ENCODE measurements around the gene ARGFX.
"Not testable (repeated sequence)": the region's sequence is repeated elsewhere in the genome, so short reads cannot be mapped to it uniquely, and the experiment has no call there.

The ARGFX gene

DNA sequence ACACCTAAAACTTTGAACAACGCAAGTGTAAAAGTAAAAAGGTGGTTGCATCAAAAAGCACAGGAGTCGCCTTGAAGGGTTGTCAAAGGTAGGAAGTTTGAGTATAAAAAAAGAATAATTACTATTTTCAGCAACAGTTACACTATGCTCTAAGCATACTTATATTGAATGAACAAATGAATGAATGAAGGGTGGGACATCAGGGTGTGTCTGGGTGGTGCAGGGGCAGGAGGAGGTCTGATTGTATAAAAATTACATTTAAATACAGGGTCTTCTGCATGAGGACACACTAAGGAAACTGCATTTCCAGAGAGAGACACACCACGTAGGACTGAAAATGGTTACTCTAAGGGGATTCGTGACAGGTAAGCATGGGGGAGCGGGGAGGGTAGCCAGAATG, at the start of gene ARGFX:
ARGFX (plus strand) TSS at position 301 of the 400 bp plus-strand sequence. CDS start 2,765 bp downstream, outside the sequence.
- FAIRE-seq, result no peak

DNA sequence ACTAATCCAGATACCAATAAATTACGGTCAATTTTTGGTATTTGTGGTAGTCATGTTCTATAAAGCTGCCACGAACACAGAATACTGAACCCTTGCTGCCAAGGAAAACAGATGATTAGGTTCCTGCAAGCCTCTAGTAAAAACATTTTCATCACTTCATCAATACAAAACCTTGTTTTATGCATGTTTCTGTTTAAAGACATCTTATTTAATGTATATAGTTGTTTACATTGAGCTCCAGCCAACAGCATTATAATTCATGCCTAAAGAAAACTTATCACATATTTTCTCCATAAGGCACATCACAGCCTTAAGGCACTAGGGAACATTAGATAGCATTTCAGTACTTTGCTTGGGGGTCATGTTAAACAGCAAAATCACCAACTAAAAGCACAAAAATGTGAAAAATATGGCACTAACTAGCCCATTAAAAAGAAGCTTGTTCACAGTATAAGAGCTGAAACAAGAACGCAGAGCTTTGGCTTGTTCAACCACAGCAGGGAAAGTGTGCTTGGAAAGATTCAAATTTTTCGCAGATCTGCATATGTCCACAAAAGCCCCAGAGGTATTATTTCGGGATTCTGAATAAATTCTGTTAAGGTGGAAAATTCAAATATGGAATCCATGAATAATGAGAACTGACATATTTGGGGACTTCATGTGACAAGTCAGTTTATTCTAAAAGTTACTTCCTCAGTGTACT, 49.6 kb upstream of the ARGFX start:
- FAIRE-seq, result no peak
- DNase-seq (ENCODE audit: insufficient read length, low spot score), result no peak

More for the DNA sequence above, at the start of gene ARGFX:
- no peak for DNase-seq (ENCODE audit: insufficient read length, low spot score)

DNA sequence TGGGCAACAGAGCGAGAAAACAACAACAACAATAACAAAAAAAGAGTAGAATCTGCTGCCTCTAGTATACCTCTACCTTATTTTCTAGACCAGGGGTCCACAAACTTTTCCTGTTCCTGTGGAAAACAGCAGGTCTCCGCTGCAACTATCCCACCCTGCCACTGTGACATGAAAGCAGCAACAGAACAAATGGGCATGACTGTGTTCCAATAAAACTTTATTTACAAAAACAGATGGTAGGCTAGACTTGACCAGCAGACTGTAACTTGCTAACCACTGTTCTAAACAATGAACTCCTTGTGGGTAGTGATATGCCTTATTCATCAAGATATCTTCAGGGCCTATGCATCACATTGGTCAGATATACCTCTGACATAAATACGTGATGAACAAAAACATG, 47.2 kb upstream of the ARGFX start:
- DNase-seq (ENCODE audit: insufficient read length, low spot score) (no peak), FAIRE-seq (no peak)

DNA sequence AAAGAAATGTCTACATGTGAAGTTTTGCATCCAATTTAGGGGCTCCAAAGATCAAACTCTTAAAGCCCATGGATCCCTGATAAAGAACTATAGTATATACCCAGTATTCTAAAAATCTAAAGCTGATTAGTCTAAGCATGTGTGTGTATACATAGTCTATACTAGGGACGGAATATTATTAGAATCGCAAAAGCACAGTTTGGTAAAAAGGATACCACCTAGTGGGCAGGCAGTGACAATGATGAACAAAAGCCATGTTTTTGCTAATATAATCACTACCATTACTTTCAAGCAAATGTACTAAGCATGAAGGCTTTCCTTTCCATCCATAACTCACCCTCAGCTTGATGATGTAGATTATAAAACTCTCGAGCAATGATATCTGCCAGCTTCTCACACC, 38.4 kb upstream of the ARGFX start:
- FAIRE-seq (no peak), DNase-seq (ENCODE audit: insufficient read length, low spot score) (no peak)

GRCh38 chr3:121531269-121531668, 36.5 kb upstream of the ARGFX start:
- FAIRE-seq, result no peak
- DNase-seq (ENCODE audit: insufficient read length, low spot score), result no peak

- DNase-seq (ENCODE audit: insufficient read length, low spot score), result no peak
- FAIRE-seq, result peak; percentile 21
Measured at GRCh38 chr3:121542924-121543323, 24.8 kb upstream of the ARGFX start.

DNA sequence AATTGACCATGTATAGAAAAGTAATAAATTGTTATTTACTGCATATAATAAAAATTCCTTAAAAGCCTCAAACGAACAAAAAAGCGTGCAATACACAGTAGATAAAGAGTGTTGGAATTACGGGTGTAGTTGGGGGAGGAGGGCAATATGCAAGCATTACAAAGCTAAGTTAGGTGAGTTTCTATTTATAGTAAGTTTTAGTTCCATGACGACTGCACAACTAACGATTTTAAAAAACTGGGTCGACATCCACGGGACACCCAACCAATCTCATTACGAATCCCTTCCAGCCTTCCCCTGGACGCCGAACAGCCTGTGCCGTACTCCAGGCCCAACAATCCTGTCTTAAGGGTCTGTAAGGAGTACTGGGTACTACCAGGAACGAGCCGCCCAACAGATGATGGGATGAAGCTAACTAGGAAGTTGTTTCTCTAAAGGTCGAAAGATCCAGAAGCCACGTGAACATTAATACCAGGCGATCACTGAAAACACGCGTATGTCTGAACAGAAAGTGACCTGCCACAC, 22.6 kb upstream of the ARGFX start:
- DNase-seq (ENCODE audit: insufficient read length, low spot score) (no peak), FAIRE-seq (peak; percentile 82)

DNA sequence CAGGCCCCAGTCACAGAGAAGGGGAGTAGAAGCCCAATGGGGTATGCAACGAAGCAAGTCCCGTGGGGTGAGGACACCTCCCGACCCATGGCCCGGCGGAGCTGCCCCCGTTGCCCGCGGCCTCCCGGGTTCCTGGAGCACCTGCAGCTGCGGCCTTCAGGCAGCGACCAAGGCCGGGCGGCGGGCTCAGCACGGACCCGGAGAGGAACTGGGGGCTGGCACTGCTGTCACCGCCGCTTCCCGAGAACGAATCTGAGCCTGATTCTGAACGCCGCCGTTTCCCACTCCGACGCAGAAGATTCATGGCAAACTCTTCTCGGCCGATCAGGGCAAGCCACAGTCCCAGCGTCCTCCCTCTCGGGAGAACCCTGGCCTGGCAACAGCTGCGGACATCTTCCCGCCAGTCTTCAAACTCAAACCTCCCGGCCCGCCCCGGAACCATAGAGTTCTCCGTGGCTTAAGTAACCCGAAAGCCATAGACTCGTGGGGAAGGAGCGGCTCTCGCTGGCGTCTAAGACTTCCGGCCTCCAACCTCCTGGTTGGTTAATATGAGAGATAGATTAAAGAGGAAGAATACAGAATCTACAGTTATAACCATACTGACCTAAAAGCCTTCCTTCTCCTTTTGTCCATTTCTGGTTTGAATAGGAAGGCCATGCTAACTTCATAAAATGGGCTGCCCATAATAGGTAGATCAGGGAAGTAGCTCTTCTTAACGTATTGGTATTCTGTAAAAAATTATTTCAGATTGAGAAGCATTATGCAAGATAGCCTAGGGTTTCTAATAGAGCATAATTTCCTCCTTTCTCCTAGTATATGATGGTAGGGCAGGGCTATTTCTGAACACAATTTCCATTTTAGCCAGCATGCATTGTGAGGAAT, 21.9 kb upstream of the ARGFX start, which contains the start of gene POLQ:
POLQ (minus strand) TSS at position 415 of the 882 bp plus-strand sequence; CDS start at position 304, 111 bp downstream.
- FAIRE-seq (peak; percentile 93), DNase-seq (ENCODE audit: insufficient read length, low spot score) (peak; percentile 69)

- peak; percentile 44 for FAIRE-seq
- no peak for DNase-seq (ENCODE audit: insufficient read length, low spot score)
Measured at GRCh38 chr3:121552379-121552778, 15.4 kb upstream of the ARGFX start.

GRCh38 chr3:121552797-121553196, 15.0 kb upstream of the ARGFX start:
- DNase-seq (ENCODE audit: insufficient read length, low spot score) (no peak), FAIRE-seq (no peak)

DNA sequence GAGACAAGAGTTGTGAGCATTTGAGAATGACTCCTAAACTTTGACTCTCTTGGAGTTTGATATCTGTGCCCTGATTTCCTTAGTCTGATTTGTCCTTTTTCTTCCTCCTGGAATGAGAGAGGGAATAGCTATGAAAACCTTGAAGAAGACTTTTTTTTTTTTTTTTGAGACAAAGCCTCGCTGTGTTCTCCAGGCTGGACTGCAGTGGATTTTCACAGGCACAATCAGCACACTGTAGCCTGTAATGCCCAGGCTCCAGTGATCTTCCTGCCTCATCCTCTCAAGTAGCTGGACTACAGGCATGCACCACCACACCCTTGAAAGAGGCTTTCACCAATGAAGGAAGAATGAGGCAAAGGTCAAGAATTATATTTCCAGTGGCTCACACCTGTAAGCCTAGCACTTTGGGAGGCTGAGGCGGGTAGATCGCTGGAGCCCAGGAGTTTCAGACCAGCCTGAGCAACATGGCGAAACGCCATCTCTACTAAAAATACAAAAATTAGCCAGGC, 10.3 kb upstream of the ARGFX start:
- no peak for DNase-seq (ENCODE audit: insufficient read length, low spot score)
- no peak for FAIRE-seq

DNA sequence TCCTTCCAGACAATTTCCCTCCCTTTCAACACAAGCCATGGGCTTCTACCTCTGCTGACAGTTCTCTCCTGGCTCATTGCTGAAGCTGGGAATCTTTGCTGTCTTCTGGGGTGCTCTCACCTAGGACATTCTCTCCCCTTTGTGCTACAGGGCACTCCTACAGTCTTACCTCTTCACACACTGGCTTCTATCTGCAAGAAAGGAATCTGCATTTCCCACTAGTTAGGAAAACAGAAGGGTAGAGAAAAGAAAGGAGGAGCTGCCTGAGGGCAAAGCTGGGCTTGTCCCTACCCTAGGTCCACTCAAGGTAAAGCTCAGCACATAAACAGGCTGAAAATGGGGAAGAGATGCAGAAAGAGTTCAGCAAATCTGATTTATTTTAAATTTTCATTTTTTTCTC, 5.6 kb upstream of the ARGFX start:
- FAIRE-seq (no peak), DNase-seq (ENCODE audit: insufficient read length, low spot score) (no peak)

DNA sequence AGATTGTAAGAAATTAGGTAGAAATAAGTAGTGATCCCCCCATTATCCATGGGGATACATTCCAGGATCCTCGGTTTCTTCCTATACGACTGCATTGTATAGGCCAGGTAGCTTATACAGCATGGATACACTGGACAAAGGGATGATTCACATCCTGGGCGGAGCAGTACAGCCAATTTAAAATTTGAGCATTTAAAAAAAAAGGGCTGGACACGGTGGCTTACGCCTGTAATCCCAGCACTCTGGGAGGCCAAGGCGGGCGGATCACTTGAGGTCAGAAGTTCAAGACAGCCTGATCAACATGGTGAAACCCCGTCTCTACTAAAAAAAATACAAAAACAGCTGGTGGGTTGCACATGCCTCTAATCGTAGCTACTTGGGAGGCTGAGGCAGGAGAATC, 976 bp upstream of the ARGFX start:
- DNase-seq (ENCODE audit: insufficient read length, low spot score), result no peak
- no peak for FAIRE-seq

GRCh38 chr3:121574449-121574848, 6.7 kb downstream of the ARGFX start:
- DNase-seq (ENCODE audit: insufficient read length, low spot score) (no peak), FAIRE-seq (no peak)

- FAIRE-seq (no peak), DNase-seq (ENCODE audit: insufficient read length, low spot score) (no peak)
Measured at GRCh38 chr3:121581691-121582090, 13.9 kb downstream of the ARGFX start.

GRCh38 chr3:121584418-121584817, 16.7 kb downstream of the ARGFX start:
- DNase-seq (ENCODE audit: insufficient read length, low spot score), result peak; percentile 10
- FAIRE-seq, result no peak

- DNase-seq (ENCODE audit: insufficient read length, low spot score) (no peak), FAIRE-seq (peak; percentile 35)
Measured at GRCh38 chr3:121592856-121593702, 25.3 kb downstream of the ARGFX start, which contains the start of gene FBXO40. TSS of gene FBXO40 (plus strand) at chr3:121593379. CDS start at chr3:121620576, 27,197 bp downstream.

GRCh38 chr3:121593806-121594205, 26.1 kb downstream of the ARGFX start:
- DNase-seq (ENCODE audit: insufficient read length, low spot score); FAIRE-seq: not testable (repeated sequence)

GRCh38 chr3:121594850-121595249, 27.1 kb downstream of the ARGFX start:
- FAIRE-seq (peak; percentile 69), DNase-seq (ENCODE audit: insufficient read length, low spot score) (no peak)

DNA sequence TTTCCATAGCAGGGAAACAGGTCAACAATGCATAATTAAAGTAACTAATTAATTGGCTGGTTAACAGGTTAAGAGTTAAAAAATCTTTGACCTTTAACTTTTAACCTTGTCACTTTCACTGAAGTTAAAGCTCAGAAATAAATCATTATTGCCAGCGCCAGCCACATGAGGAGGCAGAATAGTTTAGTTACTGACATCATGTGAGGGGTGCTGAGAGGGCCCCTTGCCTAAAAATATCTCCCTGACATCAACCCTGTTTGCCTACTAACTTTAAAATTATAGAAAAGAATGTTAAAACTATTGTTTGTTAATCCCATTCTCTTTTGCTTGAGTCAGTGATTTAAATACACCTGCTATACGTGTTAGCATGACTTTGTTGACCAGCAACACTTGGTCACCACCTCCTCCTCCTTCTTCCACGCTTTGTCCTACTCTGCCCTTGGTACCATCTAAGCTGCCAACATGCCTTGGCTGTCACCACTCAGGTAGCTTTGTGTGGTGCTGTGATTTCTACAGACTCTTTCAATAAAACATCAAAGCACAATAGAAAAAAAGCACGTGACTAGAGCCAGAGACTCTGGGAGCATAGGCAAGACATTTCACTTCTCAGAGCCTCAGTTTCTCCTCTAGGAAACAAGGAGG, 28.1 kb downstream of the ARGFX start:
- FAIRE-seq (no peak), DNase-seq (ENCODE audit: insufficient read length, low spot score) (no peak)
